Urothelium cell line (cell line): ENCODE results near the gene SDK1.
A peak's percentile ranks its signal among the peaks of the same experiment; 100 is the strongest.

Source experiments
- DNase-seq: peaks from one replicate; pipeline ENCODE4 v3.0.0; 2011; ENCODE audit warnings: low spot score, mixed read lengths
- FAIRE-seq: peaks from 2 replicates; lab custom pipeline; 2011; peaks lifted over from hg19 to GRCh38; lab: Jason Lieb, UNC

Gene SDK1

GRCh38 chr7:4196121-4196819 is 895.2 kb downstream of the SDK1 start:
- FAIRE-seq: peak; percentile 81
- no peak for DNase-seq

- DNase-seq (no peak), FAIRE-seq (peak; percentile 44)
These were observed 897.2 kb downstream of the SDK1 start for GRCh38 chr7:4198301-4198700.

- FAIRE-seq (peak; percentile 85), DNase-seq (no peak)
These were observed 899.6 kb downstream of the SDK1 start for GRCh38 chr7:4200546-4201094.

GRCh38 chr7:4201566-4201965 is 900.5 kb downstream of the SDK1 start:
- FAIRE-seq: peak; percentile 92
- DNase-seq: no peak

- FAIRE-seq (peak; percentile 74), DNase-seq (no peak)
These were observed 901.2 kb downstream of the SDK1 start for GRCh38 chr7:4202154-4202736.

- FAIRE-seq (no peak), DNase-seq (no peak)
These were observed 901.9 kb downstream of the SDK1 start for GRCh38 chr7:4202954-4203353.

- peak; percentile 78 for FAIRE-seq
- DNase-seq: no peak
These were observed 902.8 kb downstream of the SDK1 start for GRCh38 chr7:4203626-4204512.

GRCh38 chr7:4204513-4205165 is 903.6 kb downstream of the SDK1 start:
- DNase-seq: no peak
- peak; percentile 82 for FAIRE-seq

GRCh38 chr7:4205828-4206227 is 904.8 kb downstream of the SDK1 start:
- DNase-seq (no peak), FAIRE-seq (peak; percentile 56)

- DNase-seq (no peak), FAIRE-seq (no peak)
These were observed 906.0 kb downstream of the SDK1 start for GRCh38 chr7:4207011-4207410.

- DNase-seq: no peak
- FAIRE-seq: peak; percentile 20
These were observed 907.0 kb downstream of the SDK1 start for GRCh38 chr7:4208086-4208485.

GRCh38 chr7:4208586-4208985 is 907.5 kb downstream of the SDK1 start:
- no peak for DNase-seq
- no peak for FAIRE-seq

- FAIRE-seq: peak; percentile 86
These were observed 908.1 kb downstream of the SDK1 start for GRCh38 chr7:4209126-4209525.

GRCh38 chr7:4209966-4210365 is 908.9 kb downstream of the SDK1 start:
- FAIRE-seq (no peak), DNase-seq (no peak)

More at GRCh38 chr7:4209126-4209525, 908.1 kb downstream of the SDK1 start:
- no peak for DNase-seq

GRCh38 chr7:4210821-4211220 is 909.8 kb downstream of the SDK1 start:
- DNase-seq (no peak), FAIRE-seq (no peak)

GRCh38 chr7:4211261-4211660 is 910.2 kb downstream of the SDK1 start:
- FAIRE-seq: no peak
- DNase-seq: no peak

- no peak for DNase-seq
- no peak for FAIRE-seq
These were observed 911.3 kb downstream of the SDK1 start for GRCh38 chr7:4212376-4212775.

GRCh38 chr7:4214291-4215155 is 913.5 kb downstream of the SDK1 start:
- no peak for FAIRE-seq
- DNase-seq: no peak

GRCh38 chr7:4215176-4215720 is 914.2 kb downstream of the SDK1 start:
- DNase-seq (no peak), FAIRE-seq (peak; percentile 91)

GRCh38 chr7:4216016-4216415 is 915.0 kb downstream of the SDK1 start:
- no peak for DNase-seq

More at GRCh38 chr7:4216016-4216415, 915.0 kb downstream of the SDK1 start:
- FAIRE-seq: peak; percentile 81
